Bronchial epithelial cell (primary cell): ENCODE results near the gene C6orf89. TPM values are rescaled to one million over a fixed set of nuclear protein-coding genes. Genes with fewer than 3 reads are reported as not detected.

Experiments used
- DNase-seq: peaks from one replicate; pipeline ENCODE4 v3.0.0-alpha.2; 2010; ENCODE audit warnings: low read depth
- FAIRE-seq: peaks from 2 replicates; lab custom pipeline; 2011; peaks lifted over from hg19 to GRCh38; lab: Jason Lieb, UNC
- H3K27me3 ChIP-seq: 2 replicates; pipeline ENCODE4 v1.5.1; 2011; ENCODE audit warnings: low read length; ENCODE audit not compliant: control insufficient read depth, insufficient read depth
- H3K36me3 ChIP-seq: 2 replicates; pipeline ENCODE4 v1.5.1; 2011; ENCODE audit warnings: low read length; ENCODE audit not compliant: control insufficient read depth, insufficient read depth
- H3K4me3 ChIP-seq: 2 replicates; pipeline ENCODE4 v1.5.1; 2011; ENCODE audit warnings: mild to moderate bottlenecking, low read depth, low read length, control low read depth
- total RNA-seq: library from RNA; depleted of rRNA; stranded (reverse); fragments of >200 nt; gene quantifications from 2 replicates; pipeline ENCODE4 v1.2.1, GENCODE V29; 2014
- TF ChIP-seq, protein P1 (sequence below): IDR thresholded peaks from 2 replicates; pipeline ENCODE4 v1.5.1; 2011; ENCODE audit warnings: mild to moderate bottlenecking, moderate library complexity, low read length, control low read depth, inconsistent platforms; ENCODE audit not compliant: insufficient read depth, severe bottlenecking

C6orf89 gene
- total RNA-seq, 1 donor from 2014 or later = 21.9 TPM

DNA sequence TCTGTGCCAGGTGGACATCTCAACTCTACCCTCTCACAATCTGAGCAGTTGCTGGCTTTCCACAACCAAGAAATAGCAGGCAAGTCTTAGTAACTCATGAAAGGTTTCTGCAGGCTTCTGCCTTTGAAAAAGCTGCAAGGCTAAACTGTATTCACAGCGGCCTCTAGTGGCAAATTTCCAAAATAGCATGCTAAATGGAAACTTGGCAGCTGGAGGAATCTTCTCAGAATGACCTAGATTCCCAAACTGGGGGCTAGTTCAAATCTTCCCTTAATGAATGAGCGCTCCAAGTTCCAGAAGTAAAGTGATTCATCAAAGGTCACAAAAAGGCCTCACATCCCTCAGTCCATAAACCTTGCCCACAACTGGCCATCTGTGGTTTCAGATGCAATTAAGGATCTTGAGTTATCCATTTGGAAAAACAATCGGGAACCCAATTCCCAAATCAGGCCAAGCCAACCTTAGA, 34.6 kb upstream of the C6orf89 start:
- TF ChIP-seq, protein P1, sequence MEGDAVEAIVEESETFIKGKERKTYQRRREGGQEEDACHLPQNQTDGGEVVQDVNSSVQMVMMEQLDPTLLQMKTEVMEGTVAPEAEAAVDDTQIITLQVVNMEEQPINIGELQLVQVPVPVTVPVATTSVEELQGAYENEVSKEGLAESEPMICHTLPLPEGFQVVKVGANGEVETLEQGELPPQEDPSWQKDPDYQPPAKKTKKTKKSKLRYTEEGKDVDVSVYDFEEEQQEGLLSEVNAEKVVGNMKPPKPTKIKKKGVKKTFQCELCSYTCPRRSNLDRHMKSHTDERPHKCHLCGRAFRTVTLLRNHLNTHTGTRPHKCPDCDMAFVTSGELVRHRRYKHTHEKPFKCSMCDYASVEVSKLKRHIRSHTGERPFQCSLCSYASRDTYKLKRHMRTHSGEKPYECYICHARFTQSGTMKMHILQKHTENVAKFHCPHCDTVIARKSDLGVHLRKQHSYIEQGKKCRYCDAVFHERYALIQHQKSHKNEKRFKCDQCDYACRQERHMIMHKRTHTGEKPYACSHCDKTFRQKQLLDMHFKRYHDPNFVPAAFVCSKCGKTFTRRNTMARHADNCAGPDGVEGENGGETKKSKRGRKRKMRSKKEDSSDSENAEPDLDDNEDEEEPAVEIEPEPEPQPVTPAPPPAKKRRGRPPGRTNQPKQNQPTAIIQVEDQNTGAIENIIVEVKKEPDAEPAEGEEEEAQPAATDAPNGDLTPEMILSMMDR = peak; percentile 81
- Histone ChIP-seq H3K36me3 (no peaks in the 10 kb centered on the region), H3K27me3 (no peaks in the 10 kb centered on the region), H3K4me3 (no peak overlapping the region)
- FAIRE-seq (no peak), DNase-seq (peak; percentile 71)

DNA sequence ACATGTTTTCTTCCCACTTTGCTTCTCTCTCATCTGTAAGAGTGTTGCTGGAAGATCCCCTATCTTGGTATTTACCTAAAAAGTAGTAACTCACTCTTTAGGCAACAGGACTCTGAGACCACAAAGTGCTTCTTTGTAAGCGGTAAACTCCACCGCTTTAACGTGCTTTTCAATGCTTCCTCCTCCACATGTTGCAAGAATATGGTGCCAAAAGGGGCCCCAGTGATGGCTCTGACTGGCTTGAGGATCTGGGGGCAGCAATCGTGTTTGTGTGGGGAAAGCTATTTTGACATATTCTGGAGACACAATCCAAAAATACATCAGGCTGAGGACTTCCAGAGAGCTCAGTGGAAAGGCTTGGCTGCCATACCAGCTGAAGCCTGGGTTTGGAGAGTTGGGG, 34.1 kb upstream of the C6orf89 start:
- Histone ChIP-seq H3K36me3 (no peaks in the 10 kb centered on the region), H3K27me3 (no peaks in the 10 kb centered on the region), H3K4me3 (no peak overlapping the region)
- FAIRE-seq = no peak
- DNase-seq = no peak
- TF ChIP-seq, protein P1 = no peak

DNA sequence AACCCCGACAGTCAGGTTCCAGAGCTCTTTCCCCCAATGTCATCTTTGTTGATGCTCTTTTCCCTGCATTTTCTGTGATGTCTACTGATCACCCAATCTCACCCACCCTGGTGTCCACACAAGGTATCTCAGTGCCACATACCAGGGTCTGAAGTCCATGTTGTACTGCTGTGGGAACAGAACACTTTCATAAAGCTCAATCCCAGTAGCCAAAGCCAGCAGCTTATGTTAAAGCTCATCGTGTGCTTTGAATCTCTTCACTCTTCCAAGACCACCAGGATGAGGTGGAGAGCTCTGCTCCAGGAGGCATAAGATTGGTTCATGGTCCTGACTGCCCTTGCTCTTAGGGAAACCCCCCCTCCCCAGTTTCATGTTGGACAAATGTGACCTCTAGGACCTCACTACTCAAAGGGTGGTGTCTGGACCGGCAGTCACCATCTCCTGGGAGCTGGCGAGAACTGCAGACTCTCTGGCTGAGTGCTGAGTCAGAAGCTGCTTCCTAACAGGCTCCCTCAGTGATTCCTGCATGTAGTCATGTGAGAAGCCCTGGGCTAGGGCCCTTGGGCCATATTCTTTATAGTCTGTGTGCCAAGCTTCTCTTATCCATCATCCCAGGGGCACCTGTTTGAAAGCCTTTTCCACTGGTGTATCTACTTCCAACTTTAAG, 33.1 kb upstream of the C6orf89 start:
- Histone ChIP-seq H3K27me3 (no peaks in the 10 kb centered on the region), H3K4me3 (no peak overlapping the region), H3K36me3 (no peaks in the 10 kb centered on the region)
- FAIRE-seq = no peak
- DNase-seq = peak; percentile 71
- TF ChIP-seq, protein P1 = peak; percentile 12

DNA sequence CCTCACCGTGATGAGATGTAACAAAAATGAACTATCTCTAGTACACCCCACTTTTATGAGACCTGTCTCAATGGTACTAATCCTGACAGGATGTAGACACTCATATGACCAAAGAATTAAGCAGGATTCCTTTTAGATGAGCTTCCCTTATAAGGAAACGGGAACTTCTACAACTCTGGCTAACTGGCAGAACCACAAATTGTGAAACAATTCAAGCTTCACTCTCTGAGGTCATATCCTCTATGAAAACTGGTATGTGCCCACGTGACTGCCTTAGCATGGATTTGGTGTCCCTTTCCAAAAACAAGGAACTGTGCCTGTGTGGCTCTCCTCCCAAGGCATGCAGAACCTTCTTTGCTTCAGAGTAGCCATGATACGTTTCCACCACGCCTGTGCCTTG, 32.4 kb upstream of the C6orf89 start:
- no peak overlapping the region for H3K4me3 ChIP-seq
- TF ChIP-seq, protein P1 = no peak
- no peaks in the 10 kb centered on the region for H3K27me3 ChIP-seq
- no peaks in the 10 kb centered on the region for H3K36me3 ChIP-seq
- peak; percentile 92 for DNase-seq
- no peak for FAIRE-seq

DNA sequence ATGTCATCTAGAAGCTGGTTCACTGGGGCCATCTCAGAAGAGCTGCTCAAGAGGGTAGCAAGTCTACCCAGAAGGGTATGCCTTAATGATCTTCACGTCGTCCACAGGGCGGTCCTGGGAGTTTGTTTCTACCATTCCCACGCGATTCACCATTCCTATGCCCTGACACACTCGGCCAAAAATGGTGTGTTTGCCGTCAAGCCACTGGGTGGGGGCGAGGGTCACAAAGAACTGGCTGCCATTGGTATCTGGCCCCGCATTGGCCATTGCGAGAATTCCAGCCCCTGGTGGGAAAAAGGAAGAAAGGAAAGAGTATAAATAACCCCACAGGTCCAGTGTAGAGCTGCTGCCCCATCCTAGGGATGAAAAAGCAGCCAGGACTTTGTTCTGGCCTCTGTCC, 30.0 kb upstream of the C6orf89 start:
- TF ChIP-seq, protein P1 = no peak
- Histone ChIP-seq H3K4me3 (no peak overlapping the region), H3K36me3 (no peaks in the 10 kb centered on the region), H3K27me3 (no peaks in the 10 kb centered on the region)
- no peak for FAIRE-seq
- no peak for DNase-seq

DNA sequence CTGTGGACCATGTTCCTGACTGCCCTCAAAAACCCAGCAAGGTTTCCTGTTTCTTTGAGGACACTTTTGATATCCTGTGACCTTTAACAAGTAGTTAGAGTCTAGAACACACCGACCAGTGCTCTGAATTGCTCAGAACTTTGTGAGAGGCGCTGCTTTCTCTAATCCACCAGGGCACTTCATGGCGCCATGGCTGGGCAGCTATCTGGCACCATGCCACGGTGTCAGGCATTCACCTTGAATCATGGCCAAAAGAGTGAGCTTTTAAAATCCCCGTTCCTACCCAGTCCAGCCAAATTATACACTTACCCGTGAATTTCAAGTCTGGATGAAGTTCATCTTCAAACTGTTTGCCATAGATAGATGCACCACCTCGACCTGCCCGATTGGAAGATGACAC, 29.5 kb upstream of the C6orf89 start:
- DNase-seq (no peak), FAIRE-seq (no peak)
- Histone ChIP-seq H3K4me3 (no peak overlapping the region), H3K36me3 (no peaks in the 10 kb centered on the region), H3K27me3 (no peaks in the 10 kb centered on the region)
- TF ChIP-seq, protein P1 = no peak
